Keratinocyte (primary cell): ENCODE measurements around the gene AKAP8L. TPM values are rescaled to one million over a fixed set of nuclear protein-coding genes. Genes with fewer than 3 reads are reported as not detected.

Experiments
- DNase-seq: peaks from one replicate; pipeline ENCODE4 v3.0.0-alpha.2; 2011; ENCODE audit warnings: low read depth, missing footprints, low spot score
- FAIRE-seq: peaks from 2 replicates; lab custom pipeline; 2011; peaks lifted over from hg19 to GRCh38; lab: Jason Lieb, UNC
- H2AFZ ChIP-seq: 2 replicates; pipeline ENCODE4 v1.6.0; 2012; ENCODE audit warnings: low read length, control low read depth, inconsistent platforms; ENCODE audit not compliant: control insufficient read depth
- H3K27ac ChIP-seq: 2 replicates; pipeline ENCODE4 v1.5.1; 2011; ENCODE audit warnings: low read length; ENCODE audit not compliant: control insufficient read depth, insufficient read depth
- H3K27me3 ChIP-seq: 3 replicates; pipeline ENCODE4 v1.6.0; 2011; ENCODE audit warnings: low read length; ENCODE audit not compliant: control insufficient read depth, insufficient read depth; ENCODE audit errors: extremely low read depth
- H3K36me3 ChIP-seq, 2 experiments: 2 replicates in 1 of 2; 3 replicates in 1 of 2; pipeline ENCODE4 v1.5.1; 2011; ENCODE audit warnings: low read length in 2 of 2, mild to moderate bottlenecking in 1 of 2; ENCODE audit not compliant: control insufficient read depth in 2 of 2, insufficient read depth in 2 of 2; ENCODE audit errors: extremely low read depth in 1 of 2
- H3K4me1 ChIP-seq: 3 replicates; pipeline ENCODE4 v1.5.1; 2011; ENCODE audit warnings: low read length; ENCODE audit not compliant: control insufficient read depth, insufficient read depth; ENCODE audit errors: extremely low read depth
- H3K4me2 ChIP-seq: 3 replicates; pipeline ENCODE4 v1.6.0; 2011; ENCODE audit warnings: low read depth, low read length; ENCODE audit not compliant: control insufficient read depth, insufficient read depth; ENCODE audit errors: extremely low read depth
- H3K4me3 ChIP-seq, 3 experiments: fragments of 200-600 bp in 1 of 3; sonication (generic) in 1 of 3; 2 replicates in 2 of 3; 3 replicates in 1 of 3; pipeline ENCODE4 v1.5.1; 2011 to 2016; ENCODE audit warnings: low read length in 3 of 3, mild to moderate bottlenecking in 3 of 3, control low read depth in 2 of 3, inconsistent platforms in 1 of 3, low read depth in 1 of 3, mixed read lengths in 1 of 3, mixed run types in 1 of 3, moderate library complexity in 1 of 3; ENCODE audit not compliant: control insufficient read depth in 2 of 3, insufficient read depth in 2 of 3; ENCODE audit errors: extremely low read depth in 1 of 3
- H3K79me2 ChIP-seq: 2 replicates; pipeline ENCODE4 v1.6.0; 2012; ENCODE audit warnings: low read length; ENCODE audit not compliant: control insufficient read depth, insufficient read depth
- H3K9ac ChIP-seq: 3 replicates; pipeline ENCODE4 v1.6.0; 2011; ENCODE audit warnings: low read length; ENCODE audit not compliant: control insufficient read depth, insufficient read depth; ENCODE audit errors: extremely low read depth
- H3K9me1 ChIP-seq: 3 replicates; pipeline ENCODE4 v1.6.0; 2011; ENCODE audit warnings: low read length; ENCODE audit not compliant: control insufficient read depth, insufficient read depth; ENCODE audit errors: extremely low read depth
- H3K9me3 ChIP-seq: 2 replicates; pipeline ENCODE4 v1.5.1; 2012; ENCODE audit warnings: low read depth, low read length; ENCODE audit not compliant: control insufficient read depth
- H4K20me1 ChIP-seq: 3 replicates; pipeline ENCODE4 v1.6.0; 2011; ENCODE audit warnings: low read length; ENCODE audit not compliant: control insufficient read depth, insufficient read depth; ENCODE audit errors: extremely low read depth
- CTCF ChIP-seq, 3 experiments: IDR thresholded peaks in 1 of 3; conservative IDR thresholded peaks in 1 of 3; optimal IDR thresholded peaks in 1 of 3; 2 replicates in 2 of 3; 3 replicates in 1 of 3; pipeline versions ENCODE3 to v1.5.1; 2011; ENCODE audit warnings: low read length in 3 of 3, mild to moderate bottlenecking in 3 of 3, moderate library complexity in 2 of 3, control low read depth in 1 of 3, inconsistent platforms in 1 of 3; ENCODE audit not compliant: insufficient read depth in 2 of 3; ENCODE audit errors: extremely low read depth in 1 of 3
- EZH2 ChIP-seq: IDR thresholded peaks from one replicate; pipeline ENCODE4 v1.6.1; 2012; ENCODE audit warnings: inconsistent platforms, mild to moderate bottlenecking, low read length, moderate library complexity
- dilution Hi-C: fragments of 300-500 bp; cut with MboI; formaldehyde crosslinking; loops from one replicate; pipeline ENCODE4 v1.7.0; 2020; ENCODE audit warnings: low sequenced_read_pairs; ENCODE audit not compliant: extremely low pct_ligation_motif_present
- polyA plus RNA-seq, 5 experiments: library from polyadenylated mRNA; depleted of rRNA in 3 of 5; stranded (reverse) in 3 of 5; stranded (forward) in 1 of 5; unstranded in 1 of 5; fragments of >200 nt; gene quantifications; 1 replicate in 1 of 5; 2 replicates in 3 of 5; 3 replicates in 1 of 5; pipeline versions ENCODE4 v1.2.1 to v1.2.3, GENCODE V29; 2011 to 2012; ENCODE audit warnings: missing spikeins in 2 of 5, low read depth in 1 of 5, low replicate concordance in 1 of 5

Gene AKAP8L
- polyA plus RNA-seq, 1 donor (not counting 4 experiments of a cell fraction or from before 2014, with no cell fraction given) = 48.2 TPM

- Histone ChIP-seq H4K20me1 (no peaks in the 10 kb centered on the region), H3K4me3 (no peak overlapping the region), H2AFZ (no peak overlapping the region), H3K4me1 (no peaks in the 10 kb centered on the region), H3K9me3 (no peaks in the 10 kb centered on the region), H3K27ac (no peak overlapping the region), H3K27me3 (no peaks in the 10 kb centered on the region), H3K4me2 (no peak overlapping the region), H3K79me2 (no peaks in the 10 kb centered on the region), H3K9ac (no peak overlapping the region), H3K36me3 (peaks cover 45 to 47% of the 10 kb centered on the region in 2 experiments), H3K9me1 (no peaks in the 10 kb centered on the region)
- TF ChIP-seq CTCF (optimal IDR thresholded peaks at IDR 0.05 in 1 of 3, IDR thresholded peaks at IDR 0.05 in 1 of 3, conservative IDR thresholded peaks at IDR 0.05 in 1 of 3; ENCODE audit: extremely low read depth in 1 of 3, insufficient read depth in 2 of 3, low read length in 3 of 3) (no peak), EZH2 (no peak)
- dilution Hi-C loops = no loop called here
- no peak for FAIRE-seq
- no peak for DNase-seq
These were observed 60.9 kb downstream of the AKAP8L start for GRCh38 chr19:15357906-15358305.

GRCh38 chr19:15354566-15355296, 64.1 kb downstream of the AKAP8L start:
- Histone ChIP-seq H3K9ac (no peak overlapping the region), H3K27ac (no peak overlapping the region), H3K9me1 (no peaks in the 10 kb centered on the region), H3K36me3 (peaks cover 27 to 31% of the 10 kb centered on the region in 2 experiments), H3K4me2 (no peak overlapping the region), H3K27me3 (no peaks in the 10 kb centered on the region), H3K9me3 (no peaks in the 10 kb centered on the region), H2AFZ (no peak overlapping the region), H4K20me1 (no peaks in the 10 kb centered on the region), H3K4me3 (no peak overlapping the region), H3K79me2 (no peaks in the 10 kb centered on the region), H3K4me1 (no peaks in the 10 kb centered on the region)
- TF ChIP-seq CTCF (optimal IDR thresholded peaks at IDR 0.05 in 1 of 3, IDR thresholded peaks at IDR 0.05 in 1 of 3, conservative IDR thresholded peaks at IDR 0.05 in 1 of 3; ENCODE audit: extremely low read depth in 1 of 3, insufficient read depth in 2 of 3, low read length in 3 of 3) = no peak
- no peak for TF ChIP-seq EZH2
- dilution Hi-C loops = no loop called here
- no peak for DNase-seq
- no peak for FAIRE-seq
